ENCODE data around the gene RNU6-8. TPM values are rescaled to one million over a fixed set of nuclear protein-coding genes. Genes with fewer than 3 reads are reported as not detected.

RNU6-8 gene
- total and polyA plus RNA-seq, 5 donors = not detected

GRCh38 chr14:32192712-32193373 is 10.2 kb downstream of the RNU6-8 start:
- WGBS = 73% methylated on average over 2 of the region's 2 CpGs
- no peak for ATAC-seq

GRCh38 chr14:32190673-32191072 is 12.4 kb downstream of the RNU6-8 start:
- no peak overlapping the region for H3K4me3 ChIP-seq (ENCODE audit: low read length)
- ATAC-seq (no peak), DNase-seq (no peak)
- 53% methylated on average over 3 of the region's 3 CpGs for WGBS
- H3K4me1 ChIP-seq (ENCODE audit: control insufficient read depth, insufficient read depth, low read length) = no peaks in the 10 kb centered on the region
- no peaks in the 10 kb centered on the region for H3K9me3 ChIP-seq (ENCODE audit: control insufficient read depth, low read length)
- H3K27me3 ChIP-seq (ENCODE audit: control insufficient read depth, insufficient read depth) = no peaks in the 10 kb centered on the region
- H3K27ac ChIP-seq (ENCODE audit: low read length) = no peak overlapping the region
- intact Hi-C loops (cut with DNase I) = no loop called here

More at GRCh38 chr14:32192712-32193373, 10.2 kb downstream of the RNU6-8 start:
- Histone ChIP-seq H3K9me3 (ENCODE audit: control insufficient read depth, low read length) (no peaks in the 10 kb centered on the region), H3K4me3 (ENCODE audit: low read length) (no peak overlapping the region), H3K27ac (ENCODE audit: low read length) (no peak overlapping the region), H3K27me3 (ENCODE audit: control insufficient read depth, insufficient read depth) (no peaks in the 10 kb centered on the region), H3K4me1 (ENCODE audit: control insufficient read depth, insufficient read depth, low read length) (no peaks in the 10 kb centered on the region)
- intact Hi-C loops (cut with DNase I) = no loop called here
- DNase-seq = no peak

GRCh38 chr14:32189811-32190210 is 13.3 kb downstream of the RNU6-8 start:
- Histone ChIP-seq H3K4me1 (ENCODE audit: control insufficient read depth, insufficient read depth, low read length) (no peaks in the 10 kb centered on the region), H3K27me3 (ENCODE audit: control insufficient read depth, insufficient read depth) (no peaks in the 10 kb centered on the region), H3K27ac (ENCODE audit: low read length) (no peak overlapping the region), H3K9me3 (ENCODE audit: control insufficient read depth, low read length) (no peaks in the 10 kb centered on the region), H3K4me3 (ENCODE audit: low read length) (no peak overlapping the region)
- DNase-seq (no peak), ATAC-seq (no peak)
- WGBS = 85% methylated on average over 1 of the region's 1 CpG
- intact Hi-C loops (cut with DNase I) = no loop called here

- no peak overlapping the region for H3K4me3 ChIP-seq (ENCODE audit: low read length)
- intact Hi-C loops (cut with DNase I) = no loop called here
- DNase-seq (no peak), ATAC-seq (no peak)
- H3K27ac ChIP-seq (ENCODE audit: low read length) = no peak overlapping the region
- H3K27me3 ChIP-seq (ENCODE audit: control insufficient read depth, insufficient read depth) = no peaks in the 10 kb centered on the region
- no peaks in the 10 kb centered on the region for H3K4me1 ChIP-seq (ENCODE audit: control insufficient read depth, insufficient read depth, low read length)
- H3K9me3 ChIP-seq (ENCODE audit: control insufficient read depth, low read length) = no peaks in the 10 kb centered on the region
These were observed 16.8 kb downstream of the RNU6-8 start for GRCh38 chr14:32186248-32186647.

- H3K27me3 ChIP-seq (ENCODE audit: control insufficient read depth, insufficient read depth) = no peaks in the 10 kb centered on the region
- WGBS = 99% methylated on average over 1 of the region's 1 CpG
- H3K4me1 ChIP-seq (ENCODE audit: control insufficient read depth, insufficient read depth, low read length) = no peaks in the 10 kb centered on the region
- H3K9me3 ChIP-seq (ENCODE audit: control insufficient read depth, low read length) = no peaks in the 10 kb centered on the region
- no peak overlapping the region for H3K4me3 ChIP-seq (ENCODE audit: low read length)
- intact Hi-C loops (cut with DNase I) = no loop called here
- DNase-seq (no peak), ATAC-seq (no peak)
- H3K27ac ChIP-seq (ENCODE audit: low read length) = no peak overlapping the region
These were observed 18.0 kb downstream of the RNU6-8 start for GRCh38 chr14:32185097-32185496.

- WGBS = 63% methylated on average over 2 of the region's 2 CpGs
- Histone ChIP-seq H3K9me3 (ENCODE audit: control insufficient read depth, low read length) (no peaks in the 10 kb centered on the region), H3K27ac (ENCODE audit: low read length) (no peak overlapping the region), H3K27me3 (ENCODE audit: control insufficient read depth, insufficient read depth) (no peaks in the 10 kb centered on the region), H3K4me1 (ENCODE audit: control insufficient read depth, insufficient read depth, low read length) (no peaks in the 10 kb centered on the region), H3K4me3 (ENCODE audit: low read length) (no peak overlapping the region)
- ATAC-seq = no peak
- DNase-seq = no peak
- intact Hi-C loops (cut with DNase I) = no loop called here
These were observed 19.7 kb downstream of the RNU6-8 start for GRCh38 chr14:32183151-32184058.

GRCh38 chr14:32171469-32171868 is 31.6 kb downstream of the RNU6-8 start:
- no peak overlapping the region for H3K4me3 ChIP-seq (ENCODE audit: low read length)
- H3K27me3 ChIP-seq (ENCODE audit: control insufficient read depth, insufficient read depth) = no peaks in the 10 kb centered on the region
- WGBS = 37% methylated on average over 5 of the region's 5 CpGs
- no peaks in the 10 kb centered on the region for H3K4me1 ChIP-seq (ENCODE audit: control insufficient read depth, insufficient read depth, low read length)
- ATAC-seq = no peak
- no peak overlapping the region for H3K27ac ChIP-seq (ENCODE audit: low read length)
- DNase-seq = no peak
- H3K9me3 ChIP-seq (ENCODE audit: control insufficient read depth, low read length) = no peaks in the 10 kb centered on the region
- intact Hi-C loops (cut with DNase I) = no loop called here

GRCh38 chr14:32169191-32169590 is 33.9 kb downstream of the RNU6-8 start:
- H3K4me3 ChIP-seq (ENCODE audit: low read length) = no peak overlapping the region
- no peaks in the 10 kb centered on the region for H3K9me3 ChIP-seq (ENCODE audit: control insufficient read depth, low read length)
- no peak overlapping the region for H3K27ac ChIP-seq (ENCODE audit: low read length)
- no peaks in the 10 kb centered on the region for H3K27me3 ChIP-seq (ENCODE audit: control insufficient read depth, insufficient read depth)
- no peaks in the 10 kb centered on the region for H3K4me1 ChIP-seq (ENCODE audit: control insufficient read depth, insufficient read depth, low read length)
- ATAC-seq (no peak), DNase-seq (no peak)
- intact Hi-C loops (cut with DNase I) = no loop called here
- 75% methylated on average over 3 of the region's 3 CpGs for WGBS

- H3K27ac ChIP-seq (ENCODE audit: low read length) = no peak overlapping the region
- intact Hi-C loops (cut with DNase I) = no loop called here
- H3K4me3 ChIP-seq (ENCODE audit: low read length) = no peak overlapping the region
- no peak for ATAC-seq
- no peaks in the 10 kb centered on the region for H3K9me3 ChIP-seq (ENCODE audit: control insufficient read depth, low read length)
- no peaks in the 10 kb centered on the region for H3K4me1 ChIP-seq (ENCODE audit: control insufficient read depth, insufficient read depth, low read length)
- WGBS = 71% methylated on average over 3 of the region's 3 CpGs
- no peaks in the 10 kb centered on the region for H3K27me3 ChIP-seq (ENCODE audit: control insufficient read depth, insufficient read depth)
- no peak for DNase-seq
These were observed 35.2 kb downstream of the RNU6-8 start for GRCh38 chr14:32167907-32168306.

- no peaks in the 10 kb centered on the region for H3K4me1 ChIP-seq (ENCODE audit: control insufficient read depth, insufficient read depth, low read length)
- 92% methylated on average over 1 of the region's 1 CpG for WGBS
- DNase-seq (no peak), ATAC-seq (no peak)
- H3K27ac ChIP-seq (ENCODE audit: low read length) = no peak overlapping the region
- no peaks in the 10 kb centered on the region for H3K27me3 ChIP-seq (ENCODE audit: control insufficient read depth, insufficient read depth)
- intact Hi-C loops (cut with DNase I) = no loop called here
- no peaks in the 10 kb centered on the region for H3K9me3 ChIP-seq (ENCODE audit: control insufficient read depth, low read length)
- no peak overlapping the region for H3K4me3 ChIP-seq (ENCODE audit: low read length)
These were observed 36.1 kb downstream of the RNU6-8 start for GRCh38 chr14:32166924-32167323.

- H3K27ac ChIP-seq (ENCODE audit: low read length) = no peak overlapping the region
- H3K4me3 ChIP-seq (ENCODE audit: low read length) = no peak overlapping the region
- intact Hi-C loops (cut with DNase I) = no loop called here
- WGBS = 96% methylated on average over 2 of the region's 2 CpGs
- no peaks in the 10 kb centered on the region for H3K4me1 ChIP-seq (ENCODE audit: control insufficient read depth, insufficient read depth, low read length)
- ATAC-seq = no peak
- H3K9me3 ChIP-seq (ENCODE audit: control insufficient read depth, low read length) = no peaks in the 10 kb centered on the region
- no peaks in the 10 kb centered on the region for H3K27me3 ChIP-seq (ENCODE audit: control insufficient read depth, insufficient read depth)
- no peak for DNase-seq
These were observed 37.0 kb downstream of the RNU6-8 start for GRCh38 chr14:32166029-32166428.

Data from right cardiac atrium (tissue), 5 donors.